ENCODE measurements around the gene PPP1R12B. TPM values are rescaled to one million over a fixed set of nuclear protein-coding genes. Genes with fewer than 3 reads are reported as not detected.
"Not testable (repeated sequence)": the region's sequence is repeated elsewhere in the genome, so short reads cannot be mapped to it uniquely, and the experiment has no call there.

Gene PPP1R12B
- total RNA-seq, 2 donors from 2014 or later, result 18.2 to 33.0 TPM

- Histone ChIP-seq H3K4me1 (peaks cover 56% of the 10 kb centered on the region), H3K27ac (no peak overlapping the region), H3K4me3 (no peak overlapping the region), H3K9me3 (no peaks in the 10 kb centered on the region), H3K36me3 (replicated peaks in 1 of 2; ENCODE audit: insufficient read depth in 1 of 2, low read depth in 2 of 2) (no peaks in the 10 kb centered on the region), H3K27me3 (no peaks in the 10 kb centered on the region)
- DNase-seq, result no peak
- TF ChIP-seq POLR2A (IDR thresholded peaks at IDR 0.05) (no peak), CTCF (IDR thresholded peaks at IDR 0.05) (no peak)
- WGBS, 2 donors, result 20 to 29% methylated on average over 1 of the region's 1 CpG
- no peak for ATAC-seq
- intact Hi-C loops (cut with DNase I), result no loop called here
These were observed 68.1 kb downstream of the PPP1R12B start for GRCh38 chr1:202416641-202417040.

GRCh38 chr1:202417141-202417540 lies 68.6 kb downstream of the PPP1R12B start:
- WGBS, 2 donors, result 38 to 52% methylated on average over 4 of the region's 4 CpGs
- H3K4me3 ChIP-seq; ATAC-seq; H3K27me3 ChIP-seq; DNase-seq; H3K9me3 ChIP-seq; H3K36me3 ChIP-seq (replicated peaks in 1 of 2; ENCODE audit: insufficient read depth in 1 of 2, low read depth in 2 of 2); intact Hi-C loops (cut with DNase I): not testable (repeated sequence)
- peak overlapping the region in 1 of 4 donors; percentile 23 for H3K27ac ChIP-seq
- H3K4me1 ChIP-seq, result peaks cover 51% of the 10 kb centered on the region

GRCh38 chr1:202417762-202418201 lies 69.3 kb downstream of the PPP1R12B start:
- H3K36me3 ChIP-seq (replicated peaks in 1 of 2; ENCODE audit: insufficient read depth in 1 of 2, low read depth in 2 of 2); H3K27me3 ChIP-seq; H3K9me3 ChIP-seq; intact Hi-C loops (cut with DNase I); H3K4me3 ChIP-seq; DNase-seq: not testable (repeated sequence)
- Histone ChIP-seq H3K27ac (peak overlapping the region in 1 of 4 donors; percentile 25), H3K4me1 (peaks cover 48% of the 10 kb centered on the region)
- peak; percentile 15 for ATAC-seq

GRCh38 chr1:202419731-202420130 lies 71.2 kb downstream of the PPP1R12B start:
- H3K27me3 ChIP-seq; ATAC-seq; H3K9me3 ChIP-seq; H3K4me3 ChIP-seq; intact Hi-C loops (cut with DNase I); H3K36me3 ChIP-seq (replicated peaks in 1 of 2; ENCODE audit: insufficient read depth in 1 of 2, low read depth in 2 of 2); DNase-seq: not testable (repeated sequence)
- H3K4me1 ChIP-seq, result peaks cover 48% of the 10 kb centered on the region
- 34 to 44% methylated on average over 3 of the region's 3 CpGs for WGBS, 2 donors
- peak overlapping the region in 2 of 4 donors; percentile 40 to 44 for H3K27ac ChIP-seq

- intact Hi-C loops (cut with DNase I); H3K9me3 ChIP-seq; H3K4me3 ChIP-seq; H3K27me3 ChIP-seq; H3K36me3 ChIP-seq (replicated peaks in 1 of 2; ENCODE audit: insufficient read depth in 1 of 2, low read depth in 2 of 2): not testable (repeated sequence)
- DNase-seq, result peak in 1 of 4 donors; percentile 30
- H3K27ac ChIP-seq, result peak overlapping the region in 2 of 4 donors; percentile 40 to 44
- peak; percentile 62 for ATAC-seq
- WGBS, 2 donors, result 40 to 56% methylated on average over 2 to 3 of the region's 3 CpGs
- H3K4me1 ChIP-seq, result peaks cover 48% of the 10 kb centered on the region
These were observed 72.1 kb downstream of the PPP1R12B start for GRCh38 chr1:202420422-202421094.

- intact Hi-C loops (cut with DNase I); H3K27me3 ChIP-seq; H3K36me3 ChIP-seq (replicated peaks in 1 of 2; ENCODE audit: insufficient read depth in 1 of 2, low read depth in 2 of 2); H3K9me3 ChIP-seq; H3K4me3 ChIP-seq; H3K27ac ChIP-seq; DNase-seq; ATAC-seq: not testable (repeated sequence)
- H3K4me1 ChIP-seq, result peaks cover 35% of the 10 kb centered on the region
These were observed 74.2 kb downstream of the PPP1R12B start for GRCh38 chr1:202422709-202423108.

GRCh38 chr1:202424260-202424659 lies 75.8 kb downstream of the PPP1R12B start:
- WGBS, 2 donors, result 91 to 96% methylated on average over 5 of the region's 5 CpGs
- intact Hi-C loops (cut with DNase I); ATAC-seq; DNase-seq; H3K36me3 ChIP-seq (replicated peaks in 1 of 2; ENCODE audit: insufficient read depth in 1 of 2, low read depth in 2 of 2); H3K9me3 ChIP-seq; H3K27me3 ChIP-seq; H3K4me3 ChIP-seq; H3K27ac ChIP-seq: not testable (repeated sequence)
- H3K4me1 ChIP-seq, result peaks cover 19% of the 10 kb centered on the region

- peaks cover 15% of the 10 kb centered on the region for H3K4me1 ChIP-seq
- H3K4me3 ChIP-seq; H3K36me3 ChIP-seq (replicated peaks in 1 of 2; ENCODE audit: insufficient read depth in 1 of 2, low read depth in 2 of 2); H3K27ac ChIP-seq; H3K9me3 ChIP-seq; ATAC-seq; DNase-seq; H3K27me3 ChIP-seq; intact Hi-C loops (cut with DNase I): not testable (repeated sequence)
- 89 to 91% methylated on average over 1 of the region's 1 CpG for WGBS, 2 donors
These were observed 81.6 kb downstream of the PPP1R12B start for GRCh38 chr1:202430111-202430510.

GRCh38 chr1:202432338-202432737 lies 83.8 kb downstream of the PPP1R12B start:
- peaks cover 15% of the 10 kb centered on the region for H3K4me1 ChIP-seq
- intact Hi-C loops (cut with DNase I); H3K27ac ChIP-seq; ATAC-seq; H3K27me3 ChIP-seq; H3K4me3 ChIP-seq; H3K36me3 ChIP-seq (replicated peaks in 1 of 2; ENCODE audit: insufficient read depth in 1 of 2, low read depth in 2 of 2); H3K9me3 ChIP-seq; DNase-seq: not testable (repeated sequence)
- 95 to 100% methylated on average over 2 of the region's 2 CpGs for WGBS, 2 donors

All from body of pancreas (tissue), 4 donors.